Body of pancreas (tissue), 4 donors: Measurements from ENCODE around the gene KRT23. TPM values are rescaled to one million over a fixed set of nuclear protein-coding genes. Genes with fewer than 3 reads are reported as not detected.

ENCODE experiments used
- ATAC-seq: fragments of 150-250 bp; one replicate; pipeline ENCODE4 v1.9.1; 2016
- DNase-seq, 4 donors: peaks; one replicate each; pipeline ENCODE4 v3.0.0-alpha.2; 2019
- H3K27ac ChIP-seq, 4 donors: fragments of 200-600 bp; sonication (generic); 1 replicate in 3 of 4; 2 replicates in 1 of 4; pipeline versions ENCODE4 v1.5.1 to v1.6.1; 2016 to 2019; ENCODE audit warnings: mild to moderate bottlenecking in 1 of 4, mixed read lengths in 1 of 4, moderate library complexity in 1 of 4
- H3K27me3 ChIP-seq, 2 donors: fragments of 200-600 bp; sonication (generic); one replicate each; pipeline ENCODE4 v1.6.0; 2016; ENCODE audit warnings: mild to moderate bottlenecking in 1 of 2
- H3K36me3 ChIP-seq, 2 donors: fragments of 200-600 bp; sonication (generic); replicated peaks in 1 of 2; 2 replicates each; pipeline ENCODE4 v1.5.1; 2016; ENCODE audit warnings: low read depth in 2 of 2; ENCODE audit not compliant: insufficient read depth in 1 of 2
- H3K4me1 ChIP-seq: fragments of 200-600 bp; sonication (generic); one replicate; pipeline ENCODE4 v1.6.0; 2016
- H3K4me3 ChIP-seq, 2 donors: fragments of 200-600 bp; sonication (generic); 1 replicate in 1 of 2; 2 replicates in 1 of 2; pipeline ENCODE4 v1.5.1; 2016 to 2019
- H3K9me3 ChIP-seq, 3 donors: fragments of 200-600 bp; sonication (generic); 1 replicate in 2 of 3; 2 replicates in 1 of 3; pipeline ENCODE4 v1.5.1; 2016
- POLR2A ChIP-seq, 3 donors: fragments of 450-650 bp; IDR thresholded peaks; one replicate each; pipeline ENCODE4 v1.6.1; 2016; ENCODE audit warnings: antibody characterized with exemption in 3 of 3, mild to moderate bottlenecking in 2 of 3
- intact Hi-C: fragments of 100-400 bp; cut with DNase I; formaldehyde crosslinking; loops from one replicate; pipeline ENCODE4 v1.15.1; 2023
- total RNA-seq, 2 donors: library from RNA; depleted of rRNA; stranded (reverse); fragments of >200 nt; gene quantifications; one replicate each; pipeline ENCODE4 v1.1.0, GENCODE V29; 2016
- TF ChIP-seq, protein P1 (sequence below), 7 experiments: fragments of 450-650 bp in 4 of 7; fragments of 200-600 bp in 3 of 7; sonication (generic) in 3 of 7; IDR thresholded peaks; one replicate each; pipeline ENCODE4 v1.5.1; 2016 to 2019; ENCODE audit warnings: antibody characterized with exemption in 7 of 7

The KRT23 gene
- total RNA-seq, 2 donors from 2014 or later, result 2.3 to 9.6 TPM

DNA sequence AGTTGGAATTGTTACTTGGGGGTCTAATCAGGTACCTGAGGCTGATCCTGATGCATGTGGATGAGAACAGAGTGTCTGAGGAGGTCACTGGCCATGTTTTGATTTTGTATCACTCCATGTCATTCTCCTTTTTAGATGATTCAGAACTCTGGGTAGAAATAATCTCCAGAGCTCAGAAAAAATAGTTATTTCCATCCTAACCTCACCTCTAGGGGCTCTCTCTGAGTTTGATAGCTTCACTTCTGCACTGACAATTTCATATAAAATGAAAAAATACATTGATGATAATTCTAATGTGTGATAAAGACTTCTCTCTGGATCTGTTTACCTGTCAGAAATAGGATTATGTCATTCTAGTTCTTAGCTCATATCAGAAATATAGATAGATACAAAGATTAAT is 64.2 kb downstream of the KRT23 start:
- TF ChIP-seq, protein P1, sequence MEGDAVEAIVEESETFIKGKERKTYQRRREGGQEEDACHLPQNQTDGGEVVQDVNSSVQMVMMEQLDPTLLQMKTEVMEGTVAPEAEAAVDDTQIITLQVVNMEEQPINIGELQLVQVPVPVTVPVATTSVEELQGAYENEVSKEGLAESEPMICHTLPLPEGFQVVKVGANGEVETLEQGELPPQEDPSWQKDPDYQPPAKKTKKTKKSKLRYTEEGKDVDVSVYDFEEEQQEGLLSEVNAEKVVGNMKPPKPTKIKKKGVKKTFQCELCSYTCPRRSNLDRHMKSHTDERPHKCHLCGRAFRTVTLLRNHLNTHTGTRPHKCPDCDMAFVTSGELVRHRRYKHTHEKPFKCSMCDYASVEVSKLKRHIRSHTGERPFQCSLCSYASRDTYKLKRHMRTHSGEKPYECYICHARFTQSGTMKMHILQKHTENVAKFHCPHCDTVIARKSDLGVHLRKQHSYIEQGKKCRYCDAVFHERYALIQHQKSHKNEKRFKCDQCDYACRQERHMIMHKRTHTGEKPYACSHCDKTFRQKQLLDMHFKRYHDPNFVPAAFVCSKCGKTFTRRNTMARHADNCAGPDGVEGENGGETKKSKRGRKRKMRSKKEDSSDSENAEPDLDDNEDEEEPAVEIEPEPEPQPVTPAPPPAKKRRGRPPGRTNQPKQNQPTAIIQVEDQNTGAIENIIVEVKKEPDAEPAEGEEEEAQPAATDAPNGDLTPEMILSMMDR (IDR thresholded peaks at IDR 0.05), result no peak
- no peak for TF ChIP-seq POLR2A (IDR thresholded peaks at IDR 0.05)
- DNase-seq (no peak), ATAC-seq (no peak)
- intact Hi-C loops, result no loop called here
- H3K27me3 ChIP-seq, result no peaks in the 10 kb centered on the region
- no peaks in the 10 kb centered on the region for H3K4me1 ChIP-seq
- H3K36me3 ChIP-seq, result no peaks in the 10 kb centered on the region
- no peak overlapping the region for H3K4me3 ChIP-seq
- no peak overlapping the region for H3K27ac ChIP-seq
- no peaks in the 10 kb centered on the region for H3K9me3 ChIP-seq

Other genes starting within 250 kb of the KRT23 start
- gene KRT24, start 233.9 kb downstream of the KRT23 start, total RNA-seq, result not detected
- gene KRT25, start 182.3 kb downstream of the KRT23 start, total RNA-seq, result not detected
- gene KRT26, start 165.4 kb downstream of the KRT23 start, total RNA-seq, result not detected
- not detected for gene KRT27, start 155.1 kb downstream of the KRT23 start, total RNA-seq
- not detected for gene KRT28, start 137.7 kb downstream of the KRT23 start, total RNA-seq
- 1 to 10 TPM; 3.3 to 8.0 TPM for gene KRT10, start 115.0 kb downstream of the KRT23 start, total RNA-seq
- gene KRT12, start 70.4 kb downstream of the KRT23 start, total RNA-seq, result not detected
- not detected for gene KRT20, start 52.4 kb downstream of the KRT23 start, total RNA-seq
- not detected for gene KRT39, start 29.3 kb upstream of the KRT23 start, total RNA-seq
- gene KRT40, start 46.7 kb upstream of the KRT23 start, total RNA-seq, result 1 to 10 TPM in 1 of 2 donors, not detected in 1; 1.6 TPM
- not detected for gene KRTAP3-3, start 56.5 kb upstream of the KRT23 start, total RNA-seq
- not detected for gene KRTAP3-2, start 62.3 kb upstream of the KRT23 start, total RNA-seq
- not detected for gene KRTAP3-1, start 71.5 kb upstream of the KRT23 start, total RNA-seq
- gene KRTAP1-5, start 89.6 kb upstream of the KRT23 start, total RNA-seq, result not detected
- not detected for gene KRTAP1-4, start 92.5 kb upstream of the KRT23 start, total RNA-seq
- gene KRTAP1-3, start 97.2 kb upstream of the KRT23 start, total RNA-seq, result not detected
- not detected for gene KRTAP1-1, start 103.8 kb upstream of the KRT23 start, total RNA-seq
- not detected for gene KRTAP2-1, start 109.7 kb upstream of the KRT23 start, total RNA-seq
- gene KRTAP2-2, start 117.6 kb upstream of the KRT23 start, total RNA-seq, result not detected
- not detected for gene KRTAP2-3, start 122.5 kb upstream of the KRT23 start, total RNA-seq
- gene KRTAP2-4, start 128.2 kb upstream of the KRT23 start, total RNA-seq, result not detected
- not detected for gene KRTAP4-7, start 146.5 kb upstream of the KRT23 start, total RNA-seq
- not detected for gene KRTAP4-8, start 160.5 kb upstream of the KRT23 start, total RNA-seq
- gene KRTAP4-16, start 164.6 kb upstream of the KRT23 start, total RNA-seq, result not detected
- not detected for gene KRTAP4-9, start 167.7 kb upstream of the KRT23 start, total RNA-seq
- gene KRTAP4-11, start 180.7 kb upstream of the KRT23 start, total RNA-seq, result not detected
- not detected for gene KRTAP4-12, start 186.5 kb upstream of the KRT23 start, total RNA-seq
- not detected for gene KRTAP4-6, start 202.9 kb upstream of the KRT23 start, total RNA-seq
- gene KRTAP4-5, start 212.2 kb upstream of the KRT23 start, total RNA-seq, result not detected
- gene KRTAP4-4, start 223.1 kb upstream of the KRT23 start, total RNA-seq, result not detected
- not detected for gene KRTAP4-3, start 230.6 kb upstream of the KRT23 start, total RNA-seq
- not detected for gene KRTAP4-2, start 240.6 kb upstream of the KRT23 start, total RNA-seq
- gene KRTAP4-1, start 247.3 kb upstream of the KRT23 start, total RNA-seq, result not detected